GM23248 (cell line): Measurements from ENCODE around the gene FARP1. TPM values are rescaled to one million over a fixed set of nuclear protein-coding genes. Genes with fewer than 3 reads are reported as not detected.

Source experiments
- DNase-seq: peaks from one replicate; pipeline ENCODE4 v3.0.0-alpha.2; 2015
- H2AFZ ChIP-seq: fragments of 200-600 bp; sonication (generic); 2 replicates; pipeline ENCODE4 v1.6.1; 2016; ENCODE audit warnings: antibody characterized with exemption
- H3F3A ChIP-seq: fragments of 200-600 bp; sonication (generic); 2 replicates; pipeline ENCODE4 v1.6.1; 2016; ENCODE audit warnings: mild to moderate bottlenecking, antibody characterized with exemption, mixed run types; ENCODE audit not compliant: insufficient read depth
- H3K27ac ChIP-seq: fragments of 200-600 bp; sonication (generic); 2 replicates; pipeline ENCODE4 v1.5.1; 2016; ENCODE audit warnings: mild to moderate bottlenecking
- H3K27me3 ChIP-seq: fragments of 200-600 bp; sonication (generic); replicated peaks from 2 replicates; pipeline ENCODE4 v1.6.1; 2016; ENCODE audit warnings: mild to moderate bottlenecking; ENCODE audit not compliant: insufficient read depth
- H3K36me3 ChIP-seq: fragments of 200-600 bp; sonication (generic); 2 replicates; pipeline ENCODE4 v1.6.1; 2016; ENCODE audit warnings: low read depth, mild to moderate bottlenecking
- H3K4me1 ChIP-seq: fragments of 200-600 bp; sonication (generic); 2 replicates; pipeline ENCODE4 v1.6.1; 2016; ENCODE audit warnings: mild to moderate bottlenecking; ENCODE audit not compliant: insufficient read depth
- H3K4me2 ChIP-seq: fragments of 200-600 bp; sonication (generic); one replicate; pipeline ENCODE4 v1.6.1; 2016; ENCODE audit warnings: mild to moderate bottlenecking; ENCODE audit not compliant: unreplicated experiment
- H3K4me3 ChIP-seq: fragments of 200-600 bp; sonication (generic); 2 replicates; pipeline ENCODE4 v1.5.1; 2016; ENCODE audit warnings: mild to moderate bottlenecking
- H3K79me2 ChIP-seq: fragments of 200-600 bp; sonication (generic); 2 replicates; pipeline ENCODE4 v1.6.1; 2016; ENCODE audit warnings: mild to moderate bottlenecking; ENCODE audit not compliant: insufficient read depth
- H3K9ac ChIP-seq: fragments of 200-600 bp; sonication (generic); 2 replicates; pipeline ENCODE4 v1.6.1; 2016; ENCODE audit warnings: mild to moderate bottlenecking
- H3K9me2 ChIP-seq: fragments of 200-600 bp; sonication (generic); 2 replicates; pipeline ENCODE4 v1.6.1; 2016; ENCODE audit warnings: mixed run types, mild to moderate bottlenecking, moderate library complexity; ENCODE audit not compliant: insufficient read depth
- H3K9me3 ChIP-seq: fragments of 200-600 bp; sonication (generic); one replicate; pipeline ENCODE4 v1.6.1; 2017; ENCODE audit warnings: low read depth
- H4K20me1 ChIP-seq: fragments of 200-600 bp; sonication (generic); 2 replicates; pipeline ENCODE4 v1.6.0; 2016; ENCODE audit not compliant: insufficient read depth
- EZH2 ChIP-seq: fragments of 200-600 bp; sonication (generic); IDR thresholded peaks from 2 replicates; pipeline ENCODE4 v1.6.1; 2018; ENCODE audit warnings: antibody characterized with exemption, mild to moderate bottlenecking; ENCODE audit not compliant: insufficient read depth, poor library complexity, severe bottlenecking
- EZH2phosphoT487 ChIP-seq: fragments of 200-600 bp; sonication (generic); IDR thresholded peaks from 2 replicates; pipeline ENCODE4 v1.6.1; 2018; ENCODE audit warnings: antibody characterized with exemption, moderate library complexity, mild to moderate bottlenecking, low read depth; ENCODE audit not compliant: insufficient read depth
- WGBS, 2 experiments: methylation state at CpG; one replicate each; pipeline ENCODE4 v1.1.6; 2015 to 2017; ENCODE audit warnings: low lambda C conversion rate in 2 of 2, low coverage in 1 of 2; ENCODE audit errors: missing lambda C conversion rate in 2 of 2; 5-methylcytosine and 5-hydroxymethylcytosine counted together
- in situ Hi-C: fragments of 300-500 bp; cut with MboI; formaldehyde crosslinking; loops from 2 replicates; pipeline ENCODE4 v1.15.0; 2020
- polyA plus RNA-seq: library from polyadenylated mRNA; unstranded; fragments of >200 nt; fragmentation: Nextera tagmentation; extraction: Ambion mirVana; gene quantifications from 2 replicates; pipeline ENCODE4 v1.2.1, GENCODE V29; 2016
- total RNA-seq: library from RNA; depleted of rRNA; stranded (reverse); fragments of >200 nt; shearing (Covaris generic); gene quantifications from 2 replicates; pipeline ENCODE4 v1.2.3, GENCODE V29; 2014

Gene FARP1
- total and polyA plus RNA-seq, 2 experiments from 2014 or later, result 53.7 to 56.6 TPM

DNA sequence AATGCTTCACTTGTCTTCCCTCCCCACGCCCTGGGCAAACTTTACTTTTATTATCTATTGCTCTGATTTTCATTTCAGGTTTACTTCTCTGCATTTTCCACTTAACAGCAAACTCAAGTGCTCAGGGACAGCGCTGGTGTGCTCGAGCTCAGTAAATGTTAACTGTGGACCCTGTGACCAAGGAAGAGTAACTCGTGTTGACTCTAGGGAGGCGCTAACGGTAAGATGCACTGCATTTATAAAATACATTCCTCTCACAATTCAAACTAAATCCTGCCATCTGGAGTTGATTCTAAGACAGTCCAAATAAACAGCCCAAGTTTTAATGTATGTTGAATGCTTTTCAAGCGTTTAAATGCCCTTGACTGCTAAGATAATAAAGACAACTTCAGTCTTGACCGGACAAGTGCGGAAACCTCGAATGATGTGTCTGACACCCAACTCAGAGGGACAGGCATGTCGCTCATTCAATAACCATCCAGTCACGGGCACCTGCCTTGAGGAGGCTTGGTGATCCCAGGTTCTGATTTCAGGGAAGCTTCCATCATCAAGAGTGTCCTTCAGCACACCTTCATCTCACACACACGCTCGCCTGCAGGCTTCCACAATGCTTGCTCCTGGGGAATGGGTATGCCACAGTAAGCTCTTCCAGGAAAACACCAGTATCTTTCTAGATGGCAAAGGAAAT lies 340.9 kb downstream of the FARP1 start:
- peak; percentile 37 for DNase-seq

DNA sequence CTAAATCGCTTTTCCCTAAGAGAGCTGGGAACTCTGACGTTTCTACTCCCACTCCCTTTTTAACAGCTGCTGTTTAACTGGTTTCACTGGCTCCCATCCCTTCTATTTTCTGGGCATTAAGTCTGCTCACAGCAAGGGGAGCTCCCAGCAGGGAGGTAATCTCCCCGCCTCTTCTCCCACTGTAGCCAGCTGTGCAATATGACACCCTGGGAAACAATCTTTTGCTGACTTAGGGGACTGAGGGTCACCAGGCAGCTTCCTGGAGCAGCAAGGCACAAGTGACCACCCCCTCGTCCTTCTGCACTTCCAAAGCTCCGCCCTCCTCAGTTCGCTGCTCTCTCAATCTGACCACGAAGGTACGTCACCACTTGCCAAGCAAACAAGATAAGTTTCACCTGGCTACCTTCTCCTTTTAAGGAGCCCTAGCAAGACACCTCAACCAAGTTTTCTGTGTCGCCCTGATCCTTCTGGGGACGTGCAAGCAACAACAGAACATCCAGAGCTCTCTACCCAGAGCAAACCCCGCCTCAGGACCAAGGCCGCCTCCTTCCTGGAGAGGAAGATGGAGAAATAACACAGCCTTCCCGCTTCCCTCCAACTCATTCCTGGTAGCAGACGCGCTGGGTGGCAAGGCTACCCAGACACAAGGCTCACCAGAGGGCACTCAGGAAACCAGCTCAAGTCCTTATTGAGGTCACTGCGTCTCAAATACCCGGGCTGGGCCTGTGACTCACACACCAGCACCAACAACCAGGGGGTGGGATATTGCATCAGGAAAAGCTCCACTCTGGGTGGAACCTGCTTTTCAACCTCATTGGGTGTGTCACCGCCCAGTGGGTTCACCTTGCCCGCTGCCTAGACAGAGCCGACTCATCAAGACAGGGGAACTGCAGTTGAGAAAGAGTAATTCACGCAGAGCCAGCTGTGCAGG lies 341.7 kb downstream of the FARP1 start:
- peak; percentile 99 for DNase-seq
- peaks cover 35% of the 10 kb centered on the region for H3F3A ChIP-seq
- no peak overlapping the region for H2AFZ ChIP-seq
- H3K27ac ChIP-seq, result peak overlapping the region; percentile 96
- H3K4me2 ChIP-seq, result peak overlapping the region; percentile 63
- H3K27me3 ChIP-seq, result no peaks in the 10 kb centered on the region
- H3K4me1 ChIP-seq, result peaks cover 52% of the 10 kb centered on the region
- H3K9me3 ChIP-seq, result no peaks in the 10 kb centered on the region
- peak overlapping the region; percentile 48 for H3K4me3 ChIP-seq
- no peaks in the 10 kb centered on the region for H4K20me1 ChIP-seq
- WGBS, 2 experiments, result 5 to 7% methylated on average over 21 of the region's 21 CpGs
- no peaks in the 10 kb centered on the region for H3K9me2 ChIP-seq
- H3K79me2 ChIP-seq, result peaks cover 96% of the 10 kb centered on the region
- TF ChIP-seq EZH2phosphoT487 (no peak), EZH2 (no peak)
- in situ Hi-C loops, result no loop called here
- 0 out of 2 replicates have a peak, but pooled peaks cover 2% of the 10 kb centered on the region for H3K36me3 ChIP-seq
- peak overlapping the region; percentile 83 for H3K9ac ChIP-seq

More for the DNA sequence above, 340.9 kb downstream of the FARP1 start:
- H3K27ac ChIP-seq, result peak overlapping the region; percentile 96
- no peak for TF ChIP-seq EZH2
- no peak for TF ChIP-seq EZH2phosphoT487
- in situ Hi-C loops, result no loop called here
- H3F3A ChIP-seq, result peaks cover 35% of the 10 kb centered on the region
- H4K20me1 ChIP-seq, result no peaks in the 10 kb centered on the region
- H3K9me3 ChIP-seq, result no peaks in the 10 kb centered on the region
- H3K9me2 ChIP-seq, result no peaks in the 10 kb centered on the region
- 0 out of 2 replicates have a peak, but pooled peaks cover 2% of the 10 kb centered on the region for H3K36me3 ChIP-seq
- peak overlapping the region; percentile 37 for H3K4me3 ChIP-seq
- peaks cover 52% of the 10 kb centered on the region for H3K4me1 ChIP-seq
- peak overlapping the region; percentile 83 for H3K9ac ChIP-seq
- H3K79me2 ChIP-seq, result peaks cover 96% of the 10 kb centered on the region
- no peak overlapping the region for H2AFZ ChIP-seq
- peak overlapping the region; percentile 63 for H3K4me2 ChIP-seq
- H3K27me3 ChIP-seq, result no peaks in the 10 kb centered on the region
- WGBS, 2 experiments, result 68 to 69% methylated on average over 14 of the region's 14 CpGs

DNA sequence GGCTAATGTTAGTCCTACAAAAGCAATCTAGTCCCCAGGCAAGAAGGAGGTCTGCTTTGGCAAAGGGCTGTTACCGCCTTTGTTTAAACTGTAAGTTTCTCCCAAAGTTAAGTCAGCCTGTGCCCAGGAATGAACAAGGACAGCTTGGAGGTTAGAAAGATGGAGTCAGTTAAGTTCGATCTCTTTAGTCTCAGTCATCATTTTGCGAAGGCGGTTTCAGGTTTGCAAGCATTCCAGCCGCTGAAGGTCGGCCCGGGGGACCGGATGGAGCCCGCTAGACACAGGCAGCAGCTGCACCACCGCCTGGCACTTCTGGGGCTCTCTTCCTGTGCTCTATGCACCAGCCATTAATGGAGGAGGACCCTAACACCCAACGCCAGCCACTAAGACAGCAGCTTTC lies 342.7 kb downstream of the FARP1 start:
- Histone ChIP-seq H3K27ac (peak overlapping the region; percentile 96), H3K27me3 (no peaks in the 10 kb centered on the region), H3K9me2 (no peaks in the 10 kb centered on the region), H3K9ac (peak overlapping the region; percentile 83), H3K4me2 (peak overlapping the region; percentile 60), H3K79me2 (peaks cover 96% of the 10 kb centered on the region), H3F3A (peaks cover 35% of the 10 kb centered on the region), H4K20me1 (no peaks in the 10 kb centered on the region), H3K4me1 (peaks cover 52% of the 10 kb centered on the region), H3K36me3 (0 out of 2 replicates have a peak, but pooled peaks cover 2% of the 10 kb centered on the region), H3K4me3 (peak overlapping the region; percentile 48; the same call in 1 of the 2 replicates), H2AFZ (no peak overlapping the region), H3K9me3 (no peaks in the 10 kb centered on the region)
- in situ Hi-C loops, result no loop called here
- DNase-seq, result no peak
- WGBS, 2 experiments, result 86 to 91% methylated on average over 11 of the region's 11 CpGs
- TF ChIP-seq EZH2phosphoT487, result no peak
- TF ChIP-seq EZH2, result no peak

DNA sequence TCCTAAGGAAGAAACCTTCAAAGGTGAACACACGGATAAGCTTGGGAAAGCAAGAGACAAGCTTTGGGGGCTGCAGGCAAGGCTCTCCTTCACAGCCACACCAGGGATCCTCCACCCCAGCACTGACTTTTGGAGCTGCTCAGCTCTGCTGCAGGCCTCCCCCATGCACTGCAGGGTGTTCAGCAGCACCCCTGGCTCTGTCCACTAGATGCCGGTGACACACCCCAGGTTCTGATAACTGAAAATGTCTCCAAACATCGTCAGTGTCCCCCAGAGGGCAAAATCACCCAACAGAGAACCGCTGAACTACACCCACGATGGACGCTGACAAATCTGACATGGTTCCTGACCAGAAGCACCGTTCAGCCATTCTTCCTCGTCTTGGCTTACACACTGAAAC lies 343.5 kb downstream of the FARP1 start:
- TF ChIP-seq EZH2, result no peak
- TF ChIP-seq EZH2phosphoT487, result no peak
- Histone ChIP-seq H3K79me2 (peaks cover 96% of the 10 kb centered on the region), H3F3A (peaks cover 35% of the 10 kb centered on the region), H3K36me3 (0 out of 2 replicates have a peak, but pooled peaks cover 1% of the 10 kb centered on the region), H3K4me1 (peaks cover 52% of the 10 kb centered on the region), H3K4me2 (peak overlapping the region; percentile 20), H3K4me3 (no peak overlapping the region), H3K27ac (peak overlapping the region; percentile 59), H3K9ac (no peak overlapping the region), H2AFZ (no peak overlapping the region), H4K20me1 (no peaks in the 10 kb centered on the region), H3K27me3 (no peaks in the 10 kb centered on the region), H3K9me2 (no peaks in the 10 kb centered on the region), H3K9me3 (no peaks in the 10 kb centered on the region)
- in situ Hi-C loops, result no loop called here
- 58 to 61% methylated on average over 8 of the region's 8 CpGs for WGBS, 2 experiments
- no peak for DNase-seq
